Progenitor cell of endocrine pancreas (in vitro differentiated cells): ENCODE results near the gene DYNC1H1. TPM values are rescaled to one million over a fixed set of nuclear protein-coding genes. Genes with fewer than 3 reads are reported as not detected.

Experiments used
- DNase-seq: peaks from one replicate; pipeline ENCODE4 v3.0.0; 2021; ENCODE audit warnings: low spot score; ENCODE audit not compliant: unreplicated experiment
- H3K27ac Mint-ChIP-seq: 2 replicates; pipeline ENCODE4 v1.8.0; 2021; ENCODE audit warnings: mild to moderate bottlenecking, moderate library complexity, mixed read lengths
- H3K27me3 Mint-ChIP-seq: 2 replicates; pipeline ENCODE4 v1.8.0; 2021; ENCODE audit warnings: mixed read lengths
- H3K36me3 Mint-ChIP-seq: 2 replicates; pipeline ENCODE4 v1.8.0; 2022; ENCODE audit warnings: mixed read lengths; ENCODE audit not compliant: insufficient read depth
- H3K4me1 Mint-ChIP-seq: 2 replicates; pipeline ENCODE4 v1.8.0; 2021; ENCODE audit warnings: low read depth, mixed read lengths
- H3K4me3 Mint-ChIP-seq: 2 replicates; pipeline ENCODE4 v1.8.0; 2021; ENCODE audit warnings: low read depth, mild to moderate bottlenecking, moderate library complexity, mixed read lengths
- H3K9me3 Mint-ChIP-seq: 2 replicates; pipeline ENCODE4 v1.8.0; 2021; ENCODE audit warnings: low read depth, mixed read lengths
- CTCF ChIP-seq: fragments of 200-600 bp; sonication (generic); IDR thresholded peaks from one replicate; pipeline ENCODE4 v1.5.0; 2021; ENCODE audit warnings: antibody characterized with exemption, mild to moderate bottlenecking; ENCODE audit not compliant: unreplicated experiment
- total RNA-seq: library from RNA; stranded (reverse); gene quantifications from 2 replicates; pipeline ENCODE4 v1.2.1, GENCODE V29; 2021

DYNC1H1 gene
- total RNA-seq, 1 donor from 2014 or later = 501 TPM

DNA sequence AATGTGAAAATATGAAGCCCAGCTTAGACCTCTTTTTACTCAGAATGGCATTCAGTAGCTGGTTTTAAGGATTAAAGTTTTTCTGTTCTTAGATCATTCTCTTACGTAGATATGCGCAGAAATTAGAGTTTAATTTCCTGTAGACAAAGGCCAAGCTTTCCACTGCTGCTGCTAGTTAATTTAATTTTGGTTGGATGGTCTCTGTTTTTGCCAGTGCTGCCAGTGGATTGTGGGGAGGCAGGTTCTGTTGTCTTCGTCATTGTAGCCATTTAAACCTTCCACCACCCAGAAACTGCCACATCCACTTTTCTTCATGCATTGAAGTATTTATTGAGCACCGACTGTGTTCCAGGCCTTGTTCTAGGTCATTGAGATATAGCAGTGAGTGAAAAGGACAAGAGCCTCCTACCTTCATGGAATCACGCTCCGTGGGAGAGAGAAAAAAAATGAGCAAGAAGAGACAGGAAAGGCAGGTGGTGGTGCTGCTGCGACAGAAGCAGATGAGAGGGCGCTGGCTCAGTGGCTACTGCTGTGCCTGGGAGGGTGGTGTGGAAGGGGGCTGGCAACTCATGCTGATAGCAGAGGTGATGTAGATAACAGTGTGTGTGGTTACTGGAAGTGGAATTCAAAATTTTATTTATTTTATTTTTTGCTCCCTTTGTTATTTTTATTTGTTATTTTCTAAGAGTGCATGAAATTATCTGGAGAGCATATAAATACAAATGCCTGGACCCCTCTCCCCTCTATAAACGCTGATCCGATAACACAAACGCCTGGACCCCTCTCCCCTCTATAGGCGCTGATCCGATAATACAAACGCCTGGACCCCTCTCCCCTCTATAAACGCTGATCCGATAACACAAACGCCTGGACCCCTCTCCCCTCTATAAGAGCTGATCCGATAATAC lies 33.3 kb downstream of the DYNC1H1 start:
- Mint-ChIP-seq H3K27ac (no peak overlapping the region), H3K4me1 (no peaks in the 10 kb centered on the region), H3K4me3 (no peak overlapping the region), H3K27me3 (no peaks in the 10 kb centered on the region), H3K36me3 (peaks cover 38% of the 10 kb centered on the region), H3K9me3 (no peaks in the 10 kb centered on the region)
- TF ChIP-seq CTCF = no peak
- DNase-seq = no peak

DNA sequence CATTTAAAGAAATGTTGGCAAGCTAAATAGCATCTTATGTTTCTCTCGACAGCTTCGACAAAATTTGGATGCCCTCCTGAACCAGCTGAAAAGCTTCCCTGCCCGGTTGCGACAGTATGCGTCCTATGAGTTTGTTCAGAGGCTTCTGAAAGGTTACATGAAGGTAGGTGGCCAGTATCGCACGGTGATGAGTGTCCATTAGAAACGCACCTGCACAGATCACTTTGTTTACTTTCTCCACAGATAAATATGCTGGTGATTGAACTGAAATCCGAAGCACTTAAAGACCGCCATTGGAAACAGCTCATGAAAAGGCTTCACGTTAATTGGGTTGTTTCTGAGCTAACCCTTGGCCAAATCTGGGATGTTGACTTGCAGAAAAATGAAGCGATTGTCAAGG lies 36.5 kb downstream of the DYNC1H1 start:
- H3K4me3 Mint-ChIP-seq = no peak overlapping the region
- no peak for TF ChIP-seq CTCF
- no peaks in the 10 kb centered on the region for H3K9me3 Mint-ChIP-seq
- DNase-seq = no peak
- H3K27ac Mint-ChIP-seq = no peak overlapping the region
- H3K4me1 Mint-ChIP-seq = no peaks in the 10 kb centered on the region
- no peaks in the 10 kb centered on the region for H3K27me3 Mint-ChIP-seq
- H3K36me3 Mint-ChIP-seq = peaks cover 43% of the 10 kb centered on the region

DNA sequence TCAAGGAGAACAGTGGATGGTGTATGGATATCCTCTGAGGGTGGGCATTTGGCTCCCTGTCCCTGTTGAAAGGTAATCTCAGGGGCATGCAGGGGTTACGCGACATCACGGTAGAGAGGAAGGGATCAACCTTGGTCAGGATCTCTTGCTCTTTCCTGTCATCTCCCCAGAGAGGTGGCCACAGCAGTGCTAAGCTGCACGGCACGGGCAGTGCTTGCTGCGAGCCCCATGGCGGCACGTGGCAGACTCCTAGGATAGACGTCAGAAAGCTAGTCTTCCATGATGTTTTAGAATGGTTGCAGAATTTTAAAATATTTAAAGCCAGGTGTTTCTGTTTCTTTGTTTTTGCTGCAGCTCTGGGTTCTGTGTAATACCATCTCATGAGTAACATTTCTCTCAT lies 41.0 kb downstream of the DYNC1H1 start:
- H3K4me1 Mint-ChIP-seq = no peaks in the 10 kb centered on the region
- H3K36me3 Mint-ChIP-seq = peaks cover 43% of the 10 kb centered on the region
- TF ChIP-seq CTCF = no peak
- no peaks in the 10 kb centered on the region for H3K27me3 Mint-ChIP-seq
- DNase-seq = no peak
- H3K9me3 Mint-ChIP-seq = no peaks in the 10 kb centered on the region
- no peak overlapping the region for H3K4me3 Mint-ChIP-seq
- no peak overlapping the region for H3K27ac Mint-ChIP-seq

DNA sequence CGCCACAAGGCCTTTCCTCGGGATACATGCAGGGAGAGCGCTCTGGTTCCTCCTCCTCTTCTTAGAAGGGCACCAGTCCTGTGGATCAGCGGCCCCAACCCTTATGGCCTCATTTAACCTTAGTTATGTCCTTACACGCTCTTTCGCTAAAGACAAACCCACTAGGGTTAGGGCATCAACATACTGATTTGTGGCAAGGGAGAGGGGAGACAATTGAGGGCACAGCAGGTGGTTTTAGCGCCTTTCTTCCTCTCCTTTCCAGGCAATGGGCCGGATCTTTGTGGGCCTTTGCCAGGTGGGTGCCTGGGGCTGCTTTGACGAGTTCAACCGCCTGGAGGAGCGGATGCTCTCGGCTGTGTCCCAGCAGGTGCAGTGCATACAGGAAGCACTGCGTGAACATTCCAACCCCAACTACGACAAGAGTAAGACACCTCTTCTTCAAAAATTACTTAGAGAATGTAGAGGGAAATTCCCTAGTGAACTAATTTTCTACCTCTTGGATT lies 43.6 kb downstream of the DYNC1H1 start:
- H3K4me1 Mint-ChIP-seq = no peaks in the 10 kb centered on the region
- TF ChIP-seq CTCF = no peak
- no peaks in the 10 kb centered on the region for H3K27me3 Mint-ChIP-seq
- peaks cover 41% of the 10 kb centered on the region for H3K36me3 Mint-ChIP-seq
- H3K9me3 Mint-ChIP-seq = no peaks in the 10 kb centered on the region
- no peak for DNase-seq
- H3K27ac Mint-ChIP-seq = no peak overlapping the region
- no peak overlapping the region for H3K4me3 Mint-ChIP-seq

GRCh38 chr14:102008891-102009290 lies 44.5 kb downstream of the DYNC1H1 start:
- no peak for TF ChIP-seq CTCF
- Mint-ChIP-seq H3K27me3 (no peaks in the 10 kb centered on the region), H3K4me1 (no peaks in the 10 kb centered on the region), H3K36me3 (peaks cover 47% of the 10 kb centered on the region), H3K27ac (no peak overlapping the region), H3K4me3 (no peak overlapping the region), H3K9me3 (no peaks in the 10 kb centered on the region)
- no peak for DNase-seq
